Heart right ventricle (tissue), 16 donors: ENCODE data around the gene SLC45A2. TPM values are rescaled to one million over a fixed set of nuclear protein-coding genes. Genes with fewer than 3 reads are reported as not detected.
"Not testable (repeated sequence)": the region's sequence is repeated elsewhere in the genome, so short reads cannot be mapped to it uniquely, and the experiment has no call there.

ENCODE experiments used
- ATAC-seq, 8 donors: fragments of 200-7000 bp; cut with Tn5 transposase; one replicate each; pipeline ENCODE4 v1.9.1; 2020; ENCODE audit warnings: mild to moderate bottlenecking in 8 of 8, moderate library complexity in 8 of 8, moderate number of reproducible peaks in 1 of 8
- DNase-seq, 2 donors: peaks; one replicate each; pipeline ENCODE4 v3.0.0-alpha.2; 2020
- H3K27ac ChIP-seq, 10 donors: fragments of 200-600 bp; sonication (generic) in 2 of 10; one replicate each; pipeline versions ENCODE4 v1.5.0 to v1.8.0; 2020 to 2022; ENCODE audit warnings: mild to moderate bottlenecking in 3 of 10
- H3K27me3 ChIP-seq, 7 donors: fragments of 200-600 bp; one replicate each; pipeline ENCODE4 v1.8.0; 2021 to 2022; ENCODE audit warnings: mild to moderate bottlenecking in 2 of 7
- H3K36me3 ChIP-seq, 9 donors: fragments of 200-600 bp; sonication (generic) in 1 of 9; one replicate each; pipeline versions ENCODE4 v1.5.0 to v1.8.0; 2020 to 2022; ENCODE audit warnings: mild to moderate bottlenecking in 2 of 9
- H3K4me1 ChIP-seq, 9 donors: fragments of 200-600 bp; sonication (generic) in 1 of 9; one replicate each; pipeline versions ENCODE4 v1.5.0 to v1.8.0; 2020 to 2022; ENCODE audit warnings: mild to moderate bottlenecking in 4 of 9
- H3K4me3 ChIP-seq, 10 donors: fragments of 200-600 bp; sonication (generic) in 2 of 10; one replicate each; pipeline versions ENCODE4 v1.5.0 to v1.8.0; 2020 to 2022; ENCODE audit warnings: mild to moderate bottlenecking in 7 of 10, moderate library complexity in 2 of 10
- H3K9me3 ChIP-seq, 11 donors: fragments of 200-600 bp in 10 of 11; sonication (generic) in 2 of 11; one replicate each; pipeline versions ENCODE4 v1.5.0 to v1.8.0; 2013 to 2022; ENCODE audit warnings: mild to moderate bottlenecking in 2 of 11, control low read depth in 1 of 11, moderate library complexity in 1 of 11
- CTCF ChIP-seq, 9 donors: fragments of 200-600 bp; sonication (generic) in 2 of 9; IDR thresholded peaks; one replicate each; pipeline versions ENCODE4 v1.5.0 to v1.8.0; 2021 to 2022; ENCODE audit warnings: antibody characterized with exemption in 9 of 9, mild to moderate bottlenecking in 5 of 9, moderate library complexity in 1 of 9
- WGBS, 2 donors: extraction: QIAGEN DNeasy Blood & Tissue Kit; methylation state at CpG; one replicate each; pipeline ENCODE4 v1.1.7; 2013; ENCODE audit warnings: inconsistent platforms in 1 of 2; 5-methylcytosine and 5-hydroxymethylcytosine counted together
- intact Hi-C, 10 donors: fragments of 100-400 bp; cut with DNase I; formaldehyde crosslinking; loops; one replicate each; pipeline versions ENCODE4 v1.11.1 to v1.14.2; 2022
- polyA plus RNA-seq, 2 donors: library from polyadenylated mRNA; stranded (reverse); fragments of 200-250 nt; gene quantifications; one replicate each; pipeline ENCODE4 v1.2.3, GENCODE V29; 2013
- total RNA-seq, 10 donors: library from RNA; stranded (reverse); fragmentation: NEBNext Ultra II Directional in 3 of 10; extraction: Animal tissue kit (Norgen Biotek cat#: 25700) in 3 of 10; gene quantifications; one replicate each; pipeline versions ENCODE4 v1.2.1 to v1.2.4, GENCODE V29; 2021 to 2023
- donor health status: Arrhythmogenic right ventricular cardiomyopathy.
- donor health status: ischemic (EF 13 %, LVEDD 7.1; RV severe dilation, severe dysfunction).
- donor health status: healthy with polysubstance abuse.
- donor health status: DM: no; HTN: yes; CAD: no.
- donor health status: DM: no; HTN: no; CAD: no.
- donor health status: ischemic (EF 25% LVEDD 6.9; RV normal size, moderate dysfunction).
- donor health status: ischemic (EF 25% LVEDD 5.7; RV mildly dilated, moderate dysfunction).
- donor health status: healthy.
- donor health status: DM: yes; HTN: yes; CAD: no.
- donor health status: Ischemic cardiomyopathy.
- donor health status: ischemic (EF 35%, LVEDD 5.7; RV mildly dilated, moderate dysfunction).
- donor health status: nonischemic (EF 11% LVEDD 7.7; RV severe dilation, severe dysfunction).
- donor health status: DM: yes; HTN: yes; CAD: no.
- donor health status: PGD.
- donor health status: ischemic (EF 29% LVEDD 5.4; RV normal size, mild dysfunction).
- donor health status: nonischemic (EF 23%, LVEDD 6.1; RV moderate dilation, normal function).

SLC45A2 gene
- total and polyA plus RNA-seq, 12 donors: 0.09 to 0.15 (median 0.11) TPM; not detected in 9

GRCh38 chr5:33927685-33928084 is 56.8 kb downstream of the SLC45A2 start:
- intact Hi-C loops: no loop called here
- no peaks in the 10 kb centered on the region for H3K36me3 ChIP-seq
- no peak overlapping the region for H3K4me3 ChIP-seq
- 46 to 67% methylated on average over 4 of the region's 4 CpGs for WGBS, 2 donors
- no peak overlapping the region for H3K27ac ChIP-seq
- DNase-seq (no peak), ATAC-seq (no peak)
- H3K4me1 ChIP-seq: no peaks in the 10 kb centered on the region
- TF ChIP-seq CTCF (IDR thresholded peaks at IDR 0.05): no peak
- H3K27me3 ChIP-seq: peaks cover 0 to 7% (median 0%) of the 10 kb centered on the region in 7 donors
- no peaks in the 10 kb centered on the region for H3K9me3 ChIP-seq

- intact Hi-C loops: no loop called here
- H3K4me3 ChIP-seq: no peak overlapping the region
- peaks cover 0 to 7% (median 0%) of the 10 kb centered on the region in 7 donors for H3K27me3 ChIP-seq
- ATAC-seq (no peak), DNase-seq (no peak)
- no peaks in the 10 kb centered on the region for H3K4me1 ChIP-seq
- no peak overlapping the region for H3K27ac ChIP-seq
- no peak for TF ChIP-seq CTCF (IDR thresholded peaks at IDR 0.05)
- H3K36me3 ChIP-seq: no peaks in the 10 kb centered on the region
- no peaks in the 10 kb centered on the region for H3K9me3 ChIP-seq
Measured at GRCh38 chr5:33925278-33925677, 59.2 kb downstream of the SLC45A2 start.

GRCh38 chr5:33921002-33921401 is 63.5 kb downstream of the SLC45A2 start:
- Histone ChIP-seq H3K9me3 (peaks cover 0 to 38% (median 2%) of the 10 kb centered on the region in 11 donors), H3K36me3 (no peaks in the 10 kb centered on the region), H3K27me3 (peaks cover 0 to 6% (median 0%) of the 10 kb centered on the region in 7 donors), H3K4me3 (no peak overlapping the region), H3K27ac (no peak overlapping the region), H3K4me1 (no peaks in the 10 kb centered on the region)
- ATAC-seq (no peak), DNase-seq (no peak)
- 94 to 96% methylated on average over 1 of the region's 1 CpG for WGBS, 2 donors
- no peak for TF ChIP-seq CTCF (IDR thresholded peaks at IDR 0.05)
- intact Hi-C loops: no loop called here

GRCh38 chr5:33914844-33915243 is 69.6 kb downstream of the SLC45A2 start:
- H3K9me3 ChIP-seq: peaks cover 0 to 55% (median 2%) of the 10 kb centered on the region in 11 donors
- ATAC-seq, intact Hi-C loops: not testable (repeated sequence)

GRCh38 chr5:33906248-33906647 is 78.2 kb downstream of the SLC45A2 start:
- H3K4me3 ChIP-seq, H3K4me1 ChIP-seq, H3K27me3 ChIP-seq, H3K27ac ChIP-seq, ATAC-seq, DNase-seq, intact Hi-C loops, H3K36me3 ChIP-seq: not testable (repeated sequence)
- 79 to 86% methylated on average over 7 of the region's 7 CpGs for WGBS, 2 donors
- H3K9me3 ChIP-seq: peaks cover 0 to 53% (median 29%) of the 10 kb centered on the region in 11 donors

More at GRCh38 chr5:33914844-33915243, 69.6 kb downstream of the SLC45A2 start:
- H3K36me3 ChIP-seq, H3K4me3 ChIP-seq, DNase-seq, H3K4me1 ChIP-seq, H3K27me3 ChIP-seq, H3K27ac ChIP-seq: not testable (repeated sequence)
- WGBS, 2 donors: 95 to 96% methylated on average over 3 of the region's 3 CpGs
